ENCODE data around the gene CPVL.

The CPVL gene

GRCh38 chr7:28993371-28993770 lies 153.0 kb downstream of the CPVL start:
- no peak overlapping the region for H4K91ac ChIP-seq (ENCODE audit: low read length)
- H3K4me1 ChIP-seq (ENCODE audit: control insufficient read depth, insufficient read depth, low read depth, low read length), result no peaks in the 10 kb centered on the region
- no peak overlapping the region for H2BK15ac ChIP-seq (ENCODE audit: low read depth, poor library complexity, severe bottlenecking)
- WGBS, result 85% methylated on average over 4 of the region's 4 CpGs
- DNase-seq, result no peak
- H3K18ac ChIP-seq (ENCODE audit: low read depth in 1 of 2, low read length in 2 of 2), result no peak overlapping the region
- H2AFZ ChIP-seq (ENCODE audit: low read depth, low read length), result no peak overlapping the region
- no peak overlapping the region for H3K9ac ChIP-seq (ENCODE audit: low read length)
- H4K8ac ChIP-seq (ENCODE audit: low read length), result no peak overlapping the region
- no peak overlapping the region for H3K4ac ChIP-seq (ENCODE audit: low read depth in 1 of 2, low read length in 2 of 2)
- no peak overlapping the region for H3K4me3 ChIP-seq (ENCODE audit: insufficient read depth in 1 of 2, low read depth in 1 of 2, low read length in 2 of 2)
- no peak overlapping the region for H3K27ac ChIP-seq (ENCODE audit: low read length, poor library complexity, severe bottlenecking)
- no peak overlapping the region for H3K23ac ChIP-seq (ENCODE audit: low read length in 2 of 2)
- no peaks in the 10 kb centered on the region for H3K36me3 ChIP-seq (ENCODE audit: control insufficient read depth in 1 of 2, insufficient read depth in 2 of 2, low read depth in 1 of 2, low read length in 2 of 2)
- no peak overlapping the region for H2BK12ac ChIP-seq (ENCODE audit: low read length in 2 of 2)
- no peak overlapping the region for H3K4me2 ChIP-seq (ENCODE audit: low read length, poor library complexity, severe bottlenecking)
- H3K9me3 ChIP-seq (ENCODE audit: control insufficient read depth, low read length), result no peaks in the 10 kb centered on the region
- no peak overlapping the region for H2BK120ac ChIP-seq (ENCODE audit: low read depth, low read length)
- H3K79me1 ChIP-seq (replicated peaks; ENCODE audit: low read length, poor library complexity, severe bottlenecking), result no peaks in the 10 kb centered on the region
- no peak overlapping the region for H3K14ac ChIP-seq (ENCODE audit: low read length in 2 of 2)
- H3K27me3 ChIP-seq (ENCODE audit: control insufficient read depth in 1 of 2, insufficient read depth in 1 of 2, low read length in 2 of 2), result peaks cover 0 to 5% of the 10 kb centered on the region in 2 experiments
- no peak overlapping the region for H2BK5ac ChIP-seq (ENCODE audit: low read depth, low read length, poor library complexity, severe bottlenecking)
- no peak overlapping the region for H2AK5ac ChIP-seq (ENCODE audit: low read length, severe bottlenecking)

- H2BK5ac ChIP-seq (ENCODE audit: low read depth, low read length, poor library complexity, severe bottlenecking), result no peak overlapping the region
- H3K36me3 ChIP-seq (ENCODE audit: control insufficient read depth in 1 of 2, insufficient read depth in 2 of 2, low read depth in 1 of 2, low read length in 2 of 2), result no peaks in the 10 kb centered on the region
- no peak overlapping the region for H3K4ac ChIP-seq (ENCODE audit: low read depth in 1 of 2, low read length in 2 of 2)
- H3K27ac ChIP-seq (ENCODE audit: low read length, poor library complexity, severe bottlenecking), result no peak overlapping the region
- no peak overlapping the region for H2BK15ac ChIP-seq (ENCODE audit: low read depth, poor library complexity, severe bottlenecking)
- no peak overlapping the region for H2BK120ac ChIP-seq (ENCODE audit: low read depth, low read length)
- WGBS, result 96% methylated on average over 1 of the region's 1 CpG
- H4K91ac ChIP-seq (ENCODE audit: low read length), result no peak overlapping the region
- H2AFZ ChIP-seq (ENCODE audit: low read depth, low read length), result no peak overlapping the region
- no peak overlapping the region for H3K4me3 ChIP-seq (ENCODE audit: insufficient read depth in 1 of 2, low read depth in 1 of 2, low read length in 2 of 2)
- no peak overlapping the region for H2BK12ac ChIP-seq (ENCODE audit: low read length in 2 of 2)
- no peaks in the 10 kb centered on the region for H3K9me3 ChIP-seq (ENCODE audit: control insufficient read depth, low read length)
- no peak overlapping the region for H3K23ac ChIP-seq (ENCODE audit: low read length in 2 of 2)
- H3K18ac ChIP-seq (ENCODE audit: low read depth in 1 of 2, low read length in 2 of 2), result no peak overlapping the region
- H3K14ac ChIP-seq (ENCODE audit: low read length in 2 of 2), result no peak overlapping the region
- H2AK5ac ChIP-seq (ENCODE audit: low read length, severe bottlenecking), result no peak overlapping the region
- H3K9ac ChIP-seq (ENCODE audit: low read length), result no peak overlapping the region
- no peaks in the 10 kb centered on the region for H3K27me3 ChIP-seq (ENCODE audit: control insufficient read depth in 1 of 2, insufficient read depth in 1 of 2, low read length in 2 of 2)
- no peak for DNase-seq
- no peak overlapping the region for H3K4me2 ChIP-seq (ENCODE audit: low read length, poor library complexity, severe bottlenecking)
- H4K8ac ChIP-seq (ENCODE audit: low read length), result no peak overlapping the region
- no peaks in the 10 kb centered on the region for H3K79me1 ChIP-seq (replicated peaks; ENCODE audit: low read length, poor library complexity, severe bottlenecking)
- H3K4me1 ChIP-seq (ENCODE audit: control insufficient read depth, insufficient read depth, low read depth, low read length), result no peaks in the 10 kb centered on the region
Observed at GRCh38 chr7:28992798-28993197, 153.5 kb downstream of the CPVL start.

- no peak overlapping the region for H2AK5ac ChIP-seq (ENCODE audit: low read length, severe bottlenecking)
- no peak overlapping the region for H4K91ac ChIP-seq (ENCODE audit: low read length)
- H3K14ac ChIP-seq (ENCODE audit: low read length in 2 of 2), result no peak overlapping the region
- no peak overlapping the region for H3K27ac ChIP-seq (ENCODE audit: low read length, poor library complexity, severe bottlenecking)
- no peaks in the 10 kb centered on the region for H3K79me1 ChIP-seq (replicated peaks; ENCODE audit: low read length, poor library complexity, severe bottlenecking)
- H3K4me2 ChIP-seq (ENCODE audit: low read length, poor library complexity, severe bottlenecking), result no peak overlapping the region
- H3K4me3 ChIP-seq (ENCODE audit: insufficient read depth in 1 of 2, low read depth in 1 of 2, low read length in 2 of 2), result peak overlapping the region in 1 of 2 experiments; percentile 29
- no peaks in the 10 kb centered on the region for H3K9me3 ChIP-seq (ENCODE audit: control insufficient read depth, low read length)
- H2BK120ac ChIP-seq (ENCODE audit: low read depth, low read length), result no peak overlapping the region
- no peak overlapping the region for H2BK15ac ChIP-seq (ENCODE audit: low read depth, poor library complexity, severe bottlenecking)
- no peaks in the 10 kb centered on the region for H3K4me1 ChIP-seq (ENCODE audit: control insufficient read depth, insufficient read depth, low read depth, low read length)
- peak overlapping the region; percentile 33 for H4K8ac ChIP-seq (ENCODE audit: low read length)
- peak overlapping the region in 1 of 2 experiments; percentile 41 for H3K18ac ChIP-seq (ENCODE audit: low read depth in 1 of 2, low read length in 2 of 2)
- peak; percentile 17 for DNase-seq
- 66% methylated on average over 9 of the region's 11 CpGs for WGBS
- H2BK12ac ChIP-seq (ENCODE audit: low read length in 2 of 2), result peak overlapping the region; percentile 56 to 59
- H3K36me3 ChIP-seq (ENCODE audit: control insufficient read depth in 1 of 2, insufficient read depth in 2 of 2, low read depth in 1 of 2, low read length in 2 of 2), result no peaks in the 10 kb centered on the region
- H3K27me3 ChIP-seq (ENCODE audit: control insufficient read depth in 1 of 2, insufficient read depth in 1 of 2, low read length in 2 of 2), result no peaks in the 10 kb centered on the region
- no peak overlapping the region for H2BK5ac ChIP-seq (ENCODE audit: low read depth, low read length, poor library complexity, severe bottlenecking)
- H3K23ac ChIP-seq (ENCODE audit: low read length in 2 of 2), result peak overlapping the region in 1 of 2 experiments; percentile 5
- H3K9ac ChIP-seq (ENCODE audit: low read length), result peak overlapping the region; percentile 15
- H2AFZ ChIP-seq (ENCODE audit: low read depth, low read length), result no peak overlapping the region
- H3K4ac ChIP-seq (ENCODE audit: low read depth in 1 of 2, low read length in 2 of 2), result peak overlapping the region in 1 of 2 experiments; percentile 51
Observed at GRCh38 chr7:28990200-28990960, 156.0 kb downstream of the CPVL start.

GRCh38 chr7:28989211-28989980 lies 156.9 kb downstream of the CPVL start:
- Histone ChIP-seq H3K14ac (ENCODE audit: low read length in 2 of 2) (no peak overlapping the region), H3K36me3 (ENCODE audit: control insufficient read depth in 1 of 2, insufficient read depth in 2 of 2, low read depth in 1 of 2, low read length in 2 of 2) (no peaks in the 10 kb centered on the region), H2AFZ (ENCODE audit: low read depth, low read length) (no peak overlapping the region), H3K9ac (ENCODE audit: low read length) (peak overlapping the region; percentile 15), H3K4ac (ENCODE audit: low read depth in 1 of 2, low read length in 2 of 2) (peak overlapping the region; percentile 3 to 6), H3K18ac (ENCODE audit: low read depth in 1 of 2, low read length in 2 of 2) (peak overlapping the region; percentile 41 to 80), H2BK120ac (ENCODE audit: low read depth, low read length) (peak overlapping the region; percentile 13), H2BK5ac (ENCODE audit: low read depth, low read length, poor library complexity, severe bottlenecking) (no peak overlapping the region), H2AK5ac (ENCODE audit: low read length, severe bottlenecking) (no peak overlapping the region), H3K79me1 (replicated peaks; ENCODE audit: low read length, poor library complexity, severe bottlenecking) (no peaks in the 10 kb centered on the region), H2BK12ac (ENCODE audit: low read length in 2 of 2) (peak overlapping the region; percentile 7 to 99), H3K4me2 (ENCODE audit: low read length, poor library complexity, severe bottlenecking) (no peak overlapping the region), H4K91ac (ENCODE audit: low read length) (peak overlapping the region; percentile 8), H2BK15ac (ENCODE audit: low read depth, poor library complexity, severe bottlenecking) (no peak overlapping the region), H3K4me1 (ENCODE audit: control insufficient read depth, insufficient read depth, low read depth, low read length) (peaks cover 2% of the 10 kb centered on the region), H3K27me3 (ENCODE audit: control insufficient read depth in 1 of 2, insufficient read depth in 1 of 2, low read length in 2 of 2) (no peaks in the 10 kb centered on the region), H3K4me3 (ENCODE audit: insufficient read depth in 1 of 2, low read depth in 1 of 2, low read length in 2 of 2) (peak overlapping the region in 1 of 2 experiments; percentile 22), H4K8ac (ENCODE audit: low read length) (peak overlapping the region; percentile 56), H3K23ac (ENCODE audit: low read length in 2 of 2) (no peak overlapping the region), H3K9me3 (ENCODE audit: control insufficient read depth, low read length) (no peaks in the 10 kb centered on the region), H3K27ac (ENCODE audit: low read length, poor library complexity, severe bottlenecking) (no peak overlapping the region)
- no peak for DNase-seq
- WGBS, result 65% methylated on average over 2 of the region's 6 CpGs
